HG03571 (cell line): Measurements from ENCODE around the gene ZNF124.
"Not testable (repeated sequence)": the region's sequence is repeated elsewhere in the genome, so short reads cannot be mapped to it uniquely, and the experiment has no call there.

ENCODE experiments used
- ATAC-seq: cut with Tn5 transposase; IDR thresholded peaks from one replicate; pipeline ENCODE4 v1.9.1; 2021; ENCODE audit not compliant: unreplicated experiment

ZNF124 gene

GRCh38 chr1:247171875-247172563 is at the start of gene ZNF124:
ZNF124 (minus strand) TSS chr1:247172020; CDS start chr1:247171877, 143 bp downstream.
- ATAC-seq, result peak; percentile 96

- not testable (repeated sequence) for ATAC-seq
Measured at GRCh38 chr1:247220280-247220679, 48.5 kb upstream of the ZNF124 start.

GRCh38 chr1:247218121-247218651 is 46.4 kb upstream of the ZNF124 start:
- ATAC-seq, result no peak

- ATAC-seq, result no peak
Measured at GRCh38 chr1:247216261-247216660, 44.4 kb upstream of the ZNF124 start.

GRCh38 chr1:247212627-247213617 is 41.1 kb upstream of the ZNF124 start:
- ATAC-seq, result no peak

- peak; percentile 65 for ATAC-seq
Measured at GRCh38 chr1:247212012-247212411, 40.2 kb upstream of the ZNF124 start.

GRCh38 chr1:247211339-247211738 is 39.5 kb upstream of the ZNF124 start:
- ATAC-seq, result no peak

- peak; percentile 86 for ATAC-seq
Measured at GRCh38 chr1:247210376-247211117, 38.7 kb upstream of the ZNF124 start.

GRCh38 chr1:247210062-247210375 is 38.2 kb upstream of the ZNF124 start:
- ATAC-seq, result peak; percentile 1

GRCh38 chr1:247209396-247209795 is 37.6 kb upstream of the ZNF124 start:
- no peak for ATAC-seq

- ATAC-seq, result no peak
Measured at GRCh38 chr1:247204177-247204647, 32.4 kb upstream of the ZNF124 start.

GRCh38 chr1:247198781-247199180 is 27.0 kb upstream of the ZNF124 start:
- no peak for ATAC-seq

GRCh38 chr1:247193958-247194357 is 22.1 kb upstream of the ZNF124 start:
- no peak for ATAC-seq

GRCh38 chr1:247189981-247190798 is 18.4 kb upstream of the ZNF124 start:
- ATAC-seq, result no peak

- no peak for ATAC-seq
Measured at GRCh38 chr1:247185667-247186066, 13.8 kb upstream of the ZNF124 start.

- no peak for ATAC-seq
Measured at GRCh38 chr1:247184254-247184653, 12.4 kb upstream of the ZNF124 start.

- ATAC-seq, result no peak
Measured at GRCh38 chr1:247182994-247183393, 11.2 kb upstream of the ZNF124 start.

GRCh38 chr1:247180581-247180980 is 8.8 kb upstream of the ZNF124 start:
- no peak for ATAC-seq

- ATAC-seq, result no peak
Measured at GRCh38 chr1:247177755-247178154, 5.9 kb upstream of the ZNF124 start.

- no peak for ATAC-seq
Measured at GRCh38 chr1:247175458-247175857, 3.6 kb upstream of the ZNF124 start.
